ENCODE results near the gene ATG9B. TPM values are rescaled to one million over a fixed set of nuclear protein-coding genes. Genes with fewer than 3 reads are reported as not detected.
A peak's percentile ranks its signal among the peaks of the same experiment; 100 is the strongest.

ATG9B gene
- total and polyA plus RNA-seq, 9 of the 15 experiments (the other 6 are each of a cell fraction or from before 2014, with no cell fraction given) = 0.29 to 8.0 (median 2.1) TPM

DNA sequence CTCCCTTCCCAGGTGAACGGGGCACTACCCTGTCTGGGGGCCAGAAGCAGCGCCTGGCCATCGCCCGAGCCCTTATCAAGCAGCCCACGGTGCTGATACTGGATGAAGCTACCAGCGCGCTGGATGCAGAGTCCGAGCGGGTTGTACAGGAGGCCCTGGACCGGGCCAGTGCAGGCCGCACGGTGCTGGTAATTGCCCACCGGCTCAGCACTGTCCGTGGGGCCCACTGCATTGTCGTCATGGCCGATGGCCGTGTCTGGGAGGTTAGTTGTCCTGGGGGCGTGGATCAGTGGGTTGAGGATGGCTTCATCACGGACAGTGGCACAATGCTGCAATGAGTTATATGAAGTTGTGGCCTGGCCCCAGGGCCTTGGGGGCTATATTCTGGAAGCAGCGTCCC is 19.7 kb upstream of the ATG9B start:
- Histone ChIP-seq H2AFZ (ENCODE audit: low read depth, low read length) (no peak overlapping the region), H3K4me3 (no peak overlapping the region), H3K9me3 (replicated peaks; ENCODE audit: control insufficient read depth, insufficient read depth, low read depth, low read length) (no peaks in the 10 kb centered on the region), H3K9ac (ENCODE audit: insufficient read depth in 1 of 2, low read depth in 2 of 2, low read length in 2 of 2) (no peak overlapping the region), H3K27ac (ENCODE audit: extremely low read depth, low read depth, low read length) (no peak overlapping the region), H3K79me2 (ENCODE audit: control insufficient read depth, insufficient read depth, low read length) (no peaks in the 10 kb centered on the region), H3K4me1 (replicated peaks in 1 of 2; ENCODE audit: control insufficient read depth in 2 of 2, insufficient read depth in 2 of 2, low read length in 2 of 2) (peaks cover 18 to 59% of the 10 kb centered on the region in 2 experiments), H3K9me1 (ENCODE audit: control insufficient read depth, insufficient read depth, low read length) (peaks cover 13% of the 10 kb centered on the region), H4K20me1 (replicated peaks; ENCODE audit: control insufficient read depth, insufficient read depth, low read length) (peaks cover 10% of the 10 kb centered on the region), H3K36me3 (ENCODE audit: control insufficient read depth, insufficient read depth, low read length) (peaks cover 21% of the 10 kb centered on the region), H3K4me2 (ENCODE audit: insufficient read depth, low read length) (no peak overlapping the region), H3K27me3 (ENCODE audit: control insufficient read depth in 2 of 2, insufficient read depth in 2 of 2, low read length in 2 of 2) (no peaks in the 10 kb centered on the region)
- CTCF ChIA-PET (ENCODE audit: low intra/inter-chr PET ratio) = no interaction called here
- ATAC-seq (no peak), FAIRE-seq (no peak), DNase-seq (ENCODE audit: extremely low read depth in 1 of 4, low spot score in 3 of 4) (no peak)
- no TSS peak for BruUV-seq (replicated peaks)
- POLR2A ChIA-PET = interaction anchor here (0.7 to 1.3 kb wide), 3 partner anchors 10 to 173 kb away, joined by 3 to 4 read pairs (median 3); no protein-coding TSS in a partner anchor
- no peak for TF ChIP-seq CSDE1 (IDR thresholded peaks at IDR 0.05)
- TF ChIP-seq, protein P1, sequence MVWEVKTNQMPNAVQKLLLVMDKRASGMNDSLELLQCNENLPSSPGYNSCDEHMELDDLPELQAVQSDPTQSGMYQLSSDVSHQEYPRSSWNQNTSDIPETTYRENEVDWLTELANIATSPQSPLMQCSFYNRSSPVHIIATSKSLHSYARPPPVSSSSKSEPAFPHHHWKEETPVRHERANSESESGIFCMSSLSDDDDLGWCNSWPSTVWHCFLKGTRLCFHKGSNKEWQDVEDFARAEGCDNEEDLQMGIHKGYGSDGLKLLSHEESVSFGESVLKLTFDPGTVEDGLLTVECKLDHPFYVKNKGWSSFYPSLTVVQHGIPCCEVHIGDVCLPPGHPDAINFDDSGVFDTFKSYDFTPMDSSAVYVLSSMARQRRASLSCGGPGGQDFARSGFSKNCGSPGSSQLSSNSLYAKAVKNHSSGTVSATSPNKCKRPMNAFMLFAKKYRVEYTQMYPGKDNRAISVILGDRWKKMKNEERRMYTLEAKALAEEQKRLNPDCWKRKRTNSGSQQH (CRISPR knock-in tag; IDR thresholded peaks at IDR 0.05) = no peak
- TF ChIP-seq RBFOX2 (IDR thresholded peaks at IDR 0.05; ENCODE audit: low read depth, low read length) = 0 out of 2 replicates have a peak, but pooled peaks have one; percentile 32
- TF ChIP-seq SIN3A (IDR thresholded peaks at IDR 0.05; ENCODE audit: borderline replicate concordance in 2 of 2, control insufficient read depth in 1 of 2, low read depth in 2 of 2, low read length in 2 of 2) = no peak
- TF ChIP-seq DACH1 (IDR thresholded peaks at IDR 0.05; ENCODE audit: partially characterized antibody) = no peak
- TF ChIP-seq, protein P2, sequence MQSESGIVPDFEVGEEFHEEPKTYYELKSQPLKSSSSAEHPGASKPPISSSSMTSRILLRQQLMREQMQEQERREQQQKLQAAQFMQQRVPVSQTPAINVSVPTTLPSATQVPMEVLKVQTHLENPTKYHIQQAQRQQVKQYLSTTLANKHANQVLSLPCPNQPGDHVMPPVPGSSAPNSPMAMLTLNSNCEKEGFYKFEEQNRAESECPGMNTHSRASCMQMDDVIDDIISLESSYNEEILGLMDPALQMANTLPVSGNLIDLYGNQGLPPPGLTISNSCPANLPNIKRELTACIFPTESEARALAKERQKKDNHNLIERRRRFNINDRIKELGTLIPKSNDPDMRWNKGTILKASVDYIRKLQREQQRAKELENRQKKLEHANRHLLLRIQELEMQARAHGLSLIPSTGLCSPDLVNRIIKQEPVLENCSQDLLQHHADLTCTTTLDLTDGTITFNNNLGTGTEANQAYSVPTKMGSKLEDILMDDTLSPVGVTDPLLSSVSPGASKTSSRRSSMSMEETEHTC (IDR thresholded peaks at IDR 0.05) = no peak
- TF ChIP-seq HMG20A (CRISPR knock-in tag; conservative IDR thresholded peaks at IDR 0.05) = no peak
- TF ChIP-seq HCFC1 (IDR thresholded peaks at IDR 0.05; ENCODE audit: low read depth, low read length) = no peak
- peak; percentile 47 for TF ChIP-seq POLR2G (IDR thresholded peaks at IDR 0.05; ENCODE audit: low read depth, low read length)
- intact Hi-C loops (cut with micrococcal nuclease) = no loop called here
- in situ Hi-C loops (cut with MboI) = no loop called here
- 84% methylated on average over 20 of the region's 20 CpGs for WGBS (ENCODE audit: insufficient coverage, low coverage, missing lambda C conversion rate)
